Epithelial cell of umbilical artery (primary cell): ENCODE measurements around the gene TSPAN7. TPM values are rescaled to one million over a fixed set of nuclear protein-coding genes. Genes with fewer than 3 reads are reported as not detected.

Source experiments
- total RNA-seq: library from RNA; depleted of rRNA; stranded (reverse); fragments of >200 nt; gene quantifications from 2 replicates; pipeline ENCODE4 v1.2.3, GENCODE V29; 2014

Gene TSPAN7
- 3.6 and 6.2 TPM in 2 replicates for total RNA-seq

GRCh38 chrX:38561126-38561868, at the start of gene TSPAN7:
Gene TSPAN7 (plus strand): TSS chrX:38561542. CDS start chrX:38561547, 5 bp downstream.

Other genes with a start within 250 kb of the TSPAN7 start
- 29.8 and 33.8 TPM in 2 replicates for gene RPGR, start 234.0 kb upstream of the TSPAN7 start, total RNA-seq
- 0.15 TPM in 1 of 2 replicates, not detected in the other for gene OTC, start 208.9 kb upstream of the TSPAN7 start, total RNA-seq
- 19.8 and 33.1 TPM in 2 replicates for gene MID1IP1, start 239.9 kb downstream of the TSPAN7 start, total RNA-seq